ENCODE results near the gene FOSL1. TPM values are rescaled to one million over a fixed set of nuclear protein-coding genes. Genes with fewer than 3 reads are reported as not detected.

The FOSL1 gene
- total RNA-seq, 1 experiment from 2014 or later = 125 TPM

- no peak for TF ChIP-seq CBX3 (IDR thresholded peaks at IDR 0.05; ENCODE audit: low read depth)
These were observed 39.7 kb downstream of the FOSL1 start, which contains the start of gene MUS81 (continued) for GRCh38 chr11:65860278-65861164.

GRCh38 chr11:65859812-65860277, 40.3 kb downstream of the FOSL1 start:
- intact Hi-C loops (cut with micrococcal nuclease) = loop anchor here (1.0 kb wide), 2 partner anchors 142 to 245 kb away; partner anchors contain the start of genes BANF1, EIF1AD and PCNX3
- DNase-seq (ENCODE audit: low read depth, low spot score) (no peak), ATAC-seq (peak; percentile 5)
- no peak for TF ChIP-seq YY1 (IDR thresholded peaks at IDR 0.05; ENCODE audit: extremely low read depth, insufficient replicate concordance, low read depth, low read length)
- peak; percentile 61 for TF ChIP-seq ZFX (IDR thresholded peaks at IDR 0.05)
- no peak for TF ChIP-seq POLR2A (IDR thresholded peaks at IDR 0.05; ENCODE audit: borderline replicate concordance, extremely low read depth, insufficient read depth, insufficient read length)
- Histone ChIP-seq H2AFZ (ENCODE audit: low read depth, low read length, poor library complexity, severe bottlenecking) (no peak overlapping the region), H3K27ac (ENCODE audit: low read depth, low read length) (peak overlapping the region; percentile 97), H3K9me3 (ENCODE audit: control insufficient read depth in 1 of 2, insufficient read depth in 1 of 2, low read depth in 1 of 2, low read length in 2 of 2) (no peaks in the 10 kb centered on the region), H3K27me3 (ENCODE audit: insufficient read depth, low read length) (no peaks in the 10 kb centered on the region), H3K9me2 (ENCODE audit: insufficient read depth) (no peaks in the 10 kb centered on the region), H3K4me1 (ENCODE audit: control insufficient read depth in 1 of 2, insufficient read depth in 2 of 2, low read length in 2 of 2) (peaks cover 23 to 44% of the 10 kb centered on the region in 2 experiments), H3K4me2 (ENCODE audit: low read length) (peak overlapping the region; percentile 77), H4K20me1 (ENCODE audit: insufficient read depth) (peaks cover 15% of the 10 kb centered on the region; the same call in 1 of the 2 replicates), H3K36me3 (ENCODE audit: control insufficient read depth in 1 of 2, insufficient read depth in 2 of 2, low read length in 2 of 2) (peaks cover 21 to 37% of the 10 kb centered on the region in 2 experiments), H3K79me2 (ENCODE audit: insufficient read depth, low read length) (peaks cover 53% of the 10 kb centered on the region), H3K9ac (ENCODE audit: low read length) (peak overlapping the region; percentile 99), H3K4me3 (replicated peaks in 1 of 2; ENCODE audit: low read depth in 1 of 2, low read length in 2 of 2) (peak overlapping the region; percentile 85 to 100)
- ChIA-PET POLR2A (interaction anchor here (0.6 to 5.3 kb wide), 21 partner anchors 8 to 437 kb away, joined by 3 to 84 read pairs (median 4); partner anchors contain the start of genes BANF1, CCDC85B, FIBP and FOSL1), RAD21 (ENCODE audit: low non-redundant PET in 1 of 2, low total read pairs in 2 of 2, uncharacterized antibody in 2 of 2, unreplicated experiment in 2 of 2) (interaction anchor here (0.6 to 1.2 kb wide), 3 partner anchors 29 to 191 kb away, joined by 3 to 4 read pairs (median 3); partner anchors contain the start of gene KAT5 (in 1 of the 2)), CTCF (interaction anchor here (0.6 to 4.3 kb wide), 34 partner anchors 9 to 301 kb away, joined by 3 to 82 read pairs (median 4); partner anchors contain the start of genes AP5B1, CCDC85B, FIBP and KAT5)
- no TSS peak for BruUV-seq (replicated peaks)
